Neural cell (in vitro differentiated cells): Measurements from ENCODE around the gene SNAP29. TPM values are rescaled to one million over a fixed set of nuclear protein-coding genes. Genes with fewer than 3 reads are reported as not detected.

Experiments
- H2AFZ ChIP-seq: fragments of 200-600, 300-800 bp; sonication (generic), shearing (Covaris generic); 2 replicates; pipeline ENCODE4 v1.6.0; 2014; ENCODE audit warnings: low read depth, mild to moderate bottlenecking, antibody characterized with exemption, low read length, moderate library complexity
- H3F3A ChIP-seq: fragments of 200-600 bp; shearing (Covaris generic); 2 replicates; pipeline ENCODE4 v1.6.1; 2016; ENCODE audit warnings: mild to moderate bottlenecking, moderate library complexity, mixed read lengths, antibody characterized with exemption, low read length; ENCODE audit not compliant: insufficient read depth, poor library complexity, severe bottlenecking
- H3K27ac ChIP-seq: fragments of 200-600, 300-800 bp; sonication (generic), shearing (Covaris generic); 2 replicates; pipeline ENCODE4 v1.5.1; 2014; ENCODE audit warnings: mild to moderate bottlenecking, low read length, moderate library complexity
- H3K27me3 ChIP-seq: fragments of 300-800, 200-600 bp; sonication (generic), shearing (Covaris generic); 2 replicates; pipeline ENCODE4 v1.6.0; 2014; ENCODE audit warnings: mild to moderate bottlenecking, low read depth, low read length, moderate library complexity; ENCODE audit not compliant: insufficient read depth
- H3K36me3 ChIP-seq: fragments of 300-800, 200-600 bp; sonication (generic), shearing (Covaris generic); 2 replicates; pipeline ENCODE4 v1.5.1; 2014; ENCODE audit warnings: mild to moderate bottlenecking, antibody characterized with exemption, low read length, moderate library complexity; ENCODE audit not compliant: insufficient read depth
- H3K4me2 ChIP-seq: fragments of 300-800, 200-600 bp; sonication (generic), shearing (Covaris generic); 2 replicates; pipeline ENCODE4 v1.6.0; 2014; ENCODE audit warnings: mild to moderate bottlenecking, low read length
- H3K4me3 ChIP-seq: fragments of 300-800, 200-600 bp; sonication (generic), shearing (Covaris generic); 2 replicates; pipeline ENCODE4 v1.5.1; 2014; ENCODE audit warnings: mild to moderate bottlenecking, low read length, moderate library complexity
- H3K79me2 ChIP-seq: fragments of 200-600 bp; shearing (Covaris generic); replicated peaks from 2 replicates; pipeline ENCODE4 v1.6.0; 2014; ENCODE audit warnings: mild to moderate bottlenecking, low read length, moderate library complexity; ENCODE audit not compliant: insufficient read depth
- H3K9ac ChIP-seq: fragments of 300-800, 200-600 bp; sonication (generic), shearing (Covaris generic); 2 replicates; pipeline ENCODE4 v1.6.1; 2016; ENCODE audit warnings: mild to moderate bottlenecking, low read length, mixed read lengths
- H3K9me2 ChIP-seq: fragments of 200-600 bp; shearing (Covaris generic); 2 replicates; pipeline ENCODE4 v1.6.1; 2016; ENCODE audit warnings: mild to moderate bottlenecking, low read length, mixed read lengths; ENCODE audit not compliant: insufficient read depth
- H3K9me3 ChIP-seq: fragments of 200-600, 300-800 bp; sonication (generic), shearing (Covaris generic); 2 replicates; pipeline ENCODE4 v1.6.1; 2016; ENCODE audit warnings: mild to moderate bottlenecking, mixed run types, low read length, moderate library complexity, mixed read lengths
- H4K20me1 ChIP-seq: fragments of 200-600 bp; shearing (Covaris generic); 2 replicates; pipeline ENCODE4 v1.6.1; 2016; ENCODE audit warnings: mild to moderate bottlenecking, mixed run types; ENCODE audit not compliant: insufficient read depth
- CTCF ChIP-seq: fragments of 450-650 bp; IDR thresholded peaks from 2 replicates; pipeline ENCODE4 v1.5.1; 2014; ENCODE audit warnings: antibody characterized with exemption, mild to moderate bottlenecking, moderate library complexity; ENCODE audit not compliant: poor library complexity, severe bottlenecking
- EP300 ChIP-seq: fragments of 450-650 bp; conservative IDR thresholded peaks from 2 replicates; pipeline ENCODE4 v1.6.1; 2014; ENCODE audit warnings: antibody characterized with exemption, mild to moderate bottlenecking, moderate library complexity; ENCODE audit not compliant: poor library complexity, severe bottlenecking
- EZH2 ChIP-seq: fragments of 200-600, 300-800 bp; shearing (Covaris generic), sonication (generic); IDR thresholded peaks from 2 replicates; pipeline ENCODE4 v1.6.1; 2014; ENCODE audit warnings: antibody characterized with exemption, low read length, borderline replicate concordance, mild to moderate bottlenecking; ENCODE audit not compliant: insufficient read depth, poor library complexity, severe bottlenecking
- MXI1 ChIP-seq: fragments of 450-650 bp; conservative IDR thresholded peaks from 2 replicates; pipeline ENCODE4 v1.6.1; 2014; ENCODE audit warnings: antibody characterized with exemption, mild to moderate bottlenecking; ENCODE audit not compliant: poor library complexity, severe bottlenecking
- POLR2AphosphoS5 ChIP-seq: IDR thresholded peaks from 2 replicates; pipeline ENCODE4 v1.6.1; 2012
- RAD21 ChIP-seq: fragments of 450-650 bp; conservative IDR thresholded peaks from 2 replicates; pipeline ENCODE4 v1.6.1; 2014; ENCODE audit warnings: antibody characterized with exemption, mild to moderate bottlenecking, moderate library complexity
- REST ChIP-seq: IDR thresholded peaks from 2 replicates; pipeline ENCODE4 v1.6.1; 2012; ENCODE audit warnings: borderline replicate concordance
- SMC3 ChIP-seq: fragments of 450-650 bp; conservative IDR thresholded peaks from 2 replicates; pipeline ENCODE4 v1.6.1; 2014; ENCODE audit warnings: antibody characterized with exemption, mild to moderate bottlenecking, moderate library complexity; ENCODE audit not compliant: poor library complexity
- TAF1 ChIP-seq: IDR thresholded peaks from 2 replicates; pipeline ENCODE4 v1.6.1; 2012; ENCODE audit warnings: low read depth
- polyA plus RNA-seq: library from polyadenylated mRNA; depleted of rRNA; stranded (reverse); fragments of >200 nt; gene quantifications from 2 replicates; pipeline ENCODE4 v1.2.3, GENCODE V29; 2014

SNAP29 gene
- polyA plus RNA-seq, 1 donor from 2014 or later = 7.0 TPM

- H3K79me2 ChIP-seq = no peaks in the 10 kb centered on the region
- H3K27ac ChIP-seq = no peak overlapping the region
- H3K36me3 ChIP-seq = peaks cover 26% of the 10 kb centered on the region
- no peaks in the 10 kb centered on the region for H3K9me2 ChIP-seq
- H4K20me1 ChIP-seq = no peaks in the 10 kb centered on the region
- H3K4me3 ChIP-seq = no peak overlapping the region
- no peaks in the 10 kb centered on the region for H3F3A ChIP-seq
- H3K4me2 ChIP-seq = no peak overlapping the region
- H2AFZ ChIP-seq = no peak overlapping the region
- H3K27me3 ChIP-seq = no peaks in the 10 kb centered on the region
- no peak overlapping the region for H3K9ac ChIP-seq
- H3K9me3 ChIP-seq = no peaks in the 10 kb centered on the region
- TF ChIP-seq REST (no peak), TAF1 (no peak), CTCF (no peak), SMC3 (no peak), EP300 (no peak), EZH2 (no peak), RAD21 (no peak), MXI1 (no peak), POLR2AphosphoS5 (no peak)
Measured at GRCh38 chr22:20810645-20811044, 48.2 kb upstream of the SNAP29 start.

GRCh38 chr22:20811171-20811570, 47.6 kb upstream of the SNAP29 start:
- H3K36me3 ChIP-seq = peaks cover 27% of the 10 kb centered on the region
- no peak overlapping the region for H3K27ac ChIP-seq
- H3K79me2 ChIP-seq = no peaks in the 10 kb centered on the region

More at GRCh38 chr22:20811171-20811570, 47.6 kb upstream of the SNAP29 start:
- Histone ChIP-seq H3K9me2 (no peaks in the 10 kb centered on the region), H3K9me3 (no peaks in the 10 kb centered on the region), H4K20me1 (no peaks in the 10 kb centered on the region), H3K9ac (no peak overlapping the region), H3K27me3 (no peaks in the 10 kb centered on the region), H3K4me2 (no peak overlapping the region), H2AFZ (no peak overlapping the region), H3F3A (no peaks in the 10 kb centered on the region), H3K4me3 (no peak overlapping the region)
- TF ChIP-seq EZH2 (no peak), REST (no peak), MXI1 (no peak), POLR2AphosphoS5 (no peak), TAF1 (no peak), CTCF (no peak), SMC3 (no peak), EP300 (no peak), RAD21 (no peak)
